Common myeloid progenitor, CD34-positive (primary cell): Measurements from ENCODE around the gene GPR18.

Experiments used
- CTCF ChIA-PET: fragments of 350-600 bp; sonication (Branson Sonifier 250); formaldehyde crosslinking; loops from one replicate; lab custom pipeline; 2021; ENCODE audit warnings: antibody characterized with exemption; lab: Charles Lee
- POLR2A ChIA-PET: fragments of 350-600 bp; sonication (Branson Sonifier 250); formaldehyde crosslinking; loops from one replicate; lab custom pipeline; 2021; ENCODE audit warnings: antibody characterized with exemption; lab: Charles Lee
- DNase-seq, 3 donors: peaks; one replicate each; pipeline versions ENCODE4 v3.0.0 to v3.0.0-alpha.2; 2013
- H3K27ac ChIP-seq, 2 experiments: 1 replicate in 1 of 2; 2 replicates in 1 of 2; pipeline ENCODE4 v1.7.0; 2013; ENCODE audit warnings: inconsistent platforms in 2 of 2, low read length in 2 of 2, mild to moderate bottlenecking in 2 of 2, low read depth in 1 of 2, moderate library complexity in 1 of 2; ENCODE audit not compliant: severe bottlenecking in 2 of 2, insufficient read depth in 1 of 2, poor library complexity in 1 of 2
- H3K27me3 ChIP-seq, 5 experiments: replicated peaks in 2 of 5; 1 replicate in 3 of 5; 2 replicates in 2 of 5; pipeline versions ENCODE4 v1.6.1 to v1.7.0; 2013; ENCODE audit warnings: low read length in 4 of 5, mild to moderate bottlenecking in 2 of 5, moderate library complexity in 2 of 5, inconsistent platforms in 1 of 5; ENCODE audit not compliant: insufficient read depth in 5 of 5, control insufficient read depth in 4 of 5
- H3K36me3 ChIP-seq, 4 experiments: 1 replicate in 2 of 4; 2 replicates in 2 of 4; pipeline versions ENCODE4 v1.6.1 to v1.7.0; 2013; ENCODE audit warnings: low read length in 3 of 4, control low read depth in 1 of 4, mild to moderate bottlenecking in 1 of 4; ENCODE audit not compliant: control insufficient read depth in 4 of 4, insufficient read depth in 4 of 4
- H3K4me1 ChIP-seq, 4 experiments: 1 replicate in 3 of 4; 2 replicates in 1 of 4; pipeline versions ENCODE4 v1.6.1 to v1.7.1; 2013; ENCODE audit warnings: low read length in 3 of 4, mild to moderate bottlenecking in 3 of 4, control low read depth in 1 of 4, inconsistent platforms in 1 of 4, moderate library complexity in 1 of 4; ENCODE audit not compliant: control insufficient read depth in 4 of 4, insufficient read depth in 4 of 4; ENCODE audit errors: control extremely low read depth in 1 of 4
- H3K4me3 ChIP-seq, 7 experiments: 1 replicate in 4 of 7; 2 replicates in 3 of 7; pipeline versions ENCODE4 v1.5.1 to v1.7.0; 2013; ENCODE audit warnings: mild to moderate bottlenecking in 7 of 7, low read length in 6 of 7, moderate library complexity in 6 of 7, inconsistent platforms in 2 of 7, low read depth in 2 of 7, control low read depth in 1 of 7; ENCODE audit not compliant: insufficient read depth in 4 of 7, control insufficient read depth in 1 of 7; ENCODE audit errors: extremely low read depth in 1 of 7
- H3K9me3 ChIP-seq, 5 experiments: 1 replicate in 4 of 5; 2 replicates in 1 of 5; pipeline versions ENCODE4 v1.6.1 to v1.7.1; 2013; ENCODE audit warnings: low read length in 4 of 5, mild to moderate bottlenecking in 2 of 5, inconsistent platforms in 1 of 5, low read depth in 1 of 5, moderate library complexity in 1 of 5; ENCODE audit not compliant: control insufficient read depth in 4 of 5, insufficient read depth in 2 of 5; ENCODE audit errors: control extremely low read depth in 1 of 5
- WGBS: methylation state at CpG from one replicate; pipeline ENCODE4 v1.1.5; 2013; ENCODE audit not compliant: insufficient coverage; 5-methylcytosine and 5-hydroxymethylcytosine counted together

The GPR18 gene

GRCh38 chr13:99303863-99304521 is 45.8 kb upstream of the GPR18 start:
- POLR2A ChIA-PET, result interaction anchor here (0.8 kb wide), 1 partner anchor 32 kb away, joined by 3 read pairs; no protein-coding TSS in a partner anchor
- CTCF ChIA-PET, result interaction anchor here (0.7 to 2.9 kb wide), 7 partner anchors 13 to 71 kb away, joined by 3 to 12 read pairs (median 3); no protein-coding TSS in a partner anchor
- Histone ChIP-seq H3K36me3 (peaks cover 0 to 19% (median 3%) of the 10 kb centered on the region in 4 experiments), H3K27ac (no peak overlapping the region), H3K9me3 (no peaks in the 10 kb centered on the region), H3K4me1 (peaks cover 8 to 53% (median 34%) of the 10 kb centered on the region in 4 experiments), H3K27me3 (no peaks in the 10 kb centered on the region), H3K4me3 (peak overlapping the region in 1 of 7 experiments; percentile 5)
- 76% methylated on average over 13 of the region's 14 CpGs for WGBS
- peak in 2 of 3 donors; percentile 52 to 59 for DNase-seq

DNA sequence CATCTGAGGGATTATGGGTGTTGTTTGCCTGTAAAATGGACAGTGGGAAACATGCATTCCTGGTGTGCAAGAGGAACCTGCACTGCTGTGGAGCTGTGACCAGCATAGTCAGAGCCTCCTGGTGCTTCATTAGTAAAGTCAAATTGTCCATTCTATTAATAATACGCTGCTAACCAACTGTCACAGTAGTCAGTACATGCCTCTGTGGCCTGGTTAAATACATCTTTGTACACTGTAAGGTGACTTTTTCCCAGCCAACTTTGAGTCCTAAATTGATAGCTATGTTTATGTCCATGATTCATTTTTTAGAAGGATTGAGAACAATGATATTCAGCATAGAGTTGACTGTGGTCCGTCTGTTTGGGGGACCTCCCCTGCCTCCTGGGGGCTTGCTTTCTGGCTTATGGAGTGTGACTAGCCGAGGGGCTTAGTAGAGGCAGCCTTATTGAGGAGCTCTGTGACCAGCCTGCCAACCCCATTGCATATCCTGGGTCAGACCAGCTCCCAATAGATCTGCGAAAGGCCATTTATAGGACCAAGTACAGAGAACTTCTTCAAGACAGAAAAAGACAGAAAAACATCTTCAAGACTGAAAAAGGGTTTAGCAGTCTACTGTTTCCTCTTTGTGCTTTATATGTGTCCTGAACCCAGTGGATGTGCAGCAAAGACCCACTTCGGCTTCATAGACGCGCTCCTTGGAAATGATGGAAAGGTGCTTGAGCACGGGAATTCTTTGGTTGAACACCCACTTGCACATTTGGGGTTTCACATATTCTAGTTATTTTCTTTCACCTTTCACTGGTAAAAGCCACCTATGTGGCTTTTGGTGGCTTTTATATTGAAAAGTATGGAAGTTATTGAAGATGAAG is 44.7 kb upstream of the GPR18 start:
- no peaks in the 10 kb centered on the region for H3K9me3 ChIP-seq
- WGBS, result 97% methylated on average over 5 of the region's 8 CpGs
- DNase-seq, result no peak
- ChIA-PET CTCF (interaction anchor here (0.7 to 2.9 kb wide), 9 partner anchors 10 to 85 kb away, joined by 3 to 12 read pairs (median 3); no protein-coding TSS in a partner anchor), POLR2A (interaction anchor here (0.6 kb wide), 1 partner anchor 17 kb away, joined by 3 read pairs; no protein-coding TSS in a partner anchor)
- H3K4me3 ChIP-seq, result no peak overlapping the region
- peaks cover 7 to 49% (median 29%) of the 10 kb centered on the region in 4 experiments for H3K4me1 ChIP-seq
- H3K27ac ChIP-seq, result no peak overlapping the region
- H3K36me3 ChIP-seq, result peaks cover 0 to 10% (median 3%) of the 10 kb centered on the region in 4 experiments
- H3K27me3 ChIP-seq, result no peaks in the 10 kb centered on the region

DNA sequence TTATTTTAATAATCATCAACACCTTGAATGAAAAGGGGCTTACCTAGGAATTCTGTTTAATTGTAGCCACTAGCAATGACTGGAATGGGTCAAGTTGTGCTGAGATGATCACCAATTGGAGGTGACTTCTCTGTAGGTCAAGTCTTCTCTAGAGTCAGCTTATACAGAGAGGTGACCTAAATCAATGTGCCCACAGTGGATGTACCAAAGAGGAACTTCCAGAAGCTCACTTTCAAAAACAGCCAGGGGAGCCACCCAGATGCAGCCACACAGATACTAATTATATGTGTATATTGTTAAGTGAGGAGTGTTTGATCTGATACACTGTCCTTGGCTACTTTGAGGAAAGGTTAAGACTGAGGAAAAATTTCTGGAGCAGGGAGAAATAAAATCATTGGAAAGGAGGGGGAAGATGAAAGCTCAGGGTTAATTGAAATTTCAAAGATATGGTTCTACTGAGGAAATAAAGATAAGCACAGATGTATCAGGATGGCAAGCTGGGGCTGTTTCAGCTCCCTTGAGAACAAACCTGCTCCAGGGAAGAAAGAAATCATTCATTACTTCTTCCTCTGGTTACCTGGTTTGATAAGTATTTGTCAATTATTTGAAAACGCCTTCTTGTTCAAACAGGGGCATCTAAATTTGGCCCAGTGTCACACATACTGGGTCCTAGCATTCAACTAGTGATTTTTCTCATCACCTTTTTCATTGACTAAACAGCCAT is 43.9 kb upstream of the GPR18 start:
- peak overlapping the region in 1 of 2 experiments; percentile 35 for H3K27ac ChIP-seq
- no peak overlapping the region for H3K4me3 ChIP-seq
- H3K9me3 ChIP-seq, result no peaks in the 10 kb centered on the region
- ChIA-PET POLR2A (interaction anchor here (0.6 kb wide), 1 partner anchor 9 kb away, joined by 3 read pairs; no protein-coding TSS in a partner anchor), CTCF (interaction anchor here (0.7 to 2.9 kb wide), 7 partner anchors 9 to 86 kb away, joined by 3 to 12 read pairs (median 4); no protein-coding TSS in a partner anchor)
- peaks cover 0 to 10% (median 3%) of the 10 kb centered on the region in 4 experiments for H3K36me3 ChIP-seq
- WGBS, result no CpG with 5 or more reads among the region's 1 CpG
- H3K27me3 ChIP-seq, result no peaks in the 10 kb centered on the region
- peaks cover 7 to 43% (median 24%) of the 10 kb centered on the region in 4 experiments for H3K4me1 ChIP-seq
- DNase-seq, result no peak

DNA sequence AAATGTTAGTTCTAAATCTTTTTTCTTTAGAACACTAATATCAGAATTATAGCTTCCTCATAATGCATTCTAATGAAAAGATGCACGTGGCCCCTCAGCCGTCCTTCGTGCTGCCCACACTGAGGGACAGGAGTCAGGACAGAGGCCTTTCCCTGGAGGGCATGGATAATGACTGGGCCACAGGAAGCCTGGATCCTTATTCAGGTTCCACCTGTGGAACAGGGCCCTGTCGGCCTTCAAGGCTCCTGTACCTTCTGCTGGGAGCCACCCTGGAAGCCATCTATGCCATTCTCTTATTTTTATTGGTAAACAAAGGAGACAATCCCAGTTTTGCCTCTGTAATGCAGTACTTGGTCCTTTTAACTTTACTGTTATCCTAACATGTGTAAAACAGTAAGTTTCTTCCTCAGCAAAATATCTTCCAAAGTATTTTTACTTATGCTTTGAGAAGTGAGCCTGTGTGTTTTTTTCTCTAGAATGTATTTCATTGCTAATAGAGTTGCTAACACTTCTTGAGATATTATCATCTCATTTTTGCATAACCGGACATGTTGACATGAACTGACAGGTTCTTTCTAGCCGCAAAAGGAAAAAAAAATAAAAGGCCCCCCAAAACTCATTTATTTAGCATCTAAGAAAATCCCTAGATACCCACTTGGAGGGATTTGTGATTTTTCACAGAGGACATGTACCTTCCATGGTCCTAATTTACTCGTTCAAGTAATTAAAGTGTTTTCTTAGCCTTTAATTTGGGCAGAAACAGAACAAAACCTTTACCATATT is 43.1 kb upstream of the GPR18 start:
- WGBS, result 98% methylated on average over 5 of the region's 7 CpGs
- Histone ChIP-seq H3K4me3 (no peak overlapping the region), H3K27me3 (no peaks in the 10 kb centered on the region), H3K9me3 (no peaks in the 10 kb centered on the region), H3K27ac (peak overlapping the region in 1 of 2 experiments; percentile 35), H3K4me1 (peaks cover 11 to 40% (median 19%) of the 10 kb centered on the region in 4 experiments), H3K36me3 (peaks cover 0 to 10% (median 3%) of the 10 kb centered on the region in 4 experiments)
- ChIA-PET CTCF (interaction anchor here (0.9 to 2.9 kb wide), 8 partner anchors 9 to 87 kb away, joined by 3 to 12 read pairs (median 3); no protein-coding TSS in a partner anchor), POLR2A (interaction anchor here (0.6 kb wide), 1 partner anchor 10 kb away, joined by 3 read pairs; no protein-coding TSS in a partner anchor)
- DNase-seq, result no peak

DNA sequence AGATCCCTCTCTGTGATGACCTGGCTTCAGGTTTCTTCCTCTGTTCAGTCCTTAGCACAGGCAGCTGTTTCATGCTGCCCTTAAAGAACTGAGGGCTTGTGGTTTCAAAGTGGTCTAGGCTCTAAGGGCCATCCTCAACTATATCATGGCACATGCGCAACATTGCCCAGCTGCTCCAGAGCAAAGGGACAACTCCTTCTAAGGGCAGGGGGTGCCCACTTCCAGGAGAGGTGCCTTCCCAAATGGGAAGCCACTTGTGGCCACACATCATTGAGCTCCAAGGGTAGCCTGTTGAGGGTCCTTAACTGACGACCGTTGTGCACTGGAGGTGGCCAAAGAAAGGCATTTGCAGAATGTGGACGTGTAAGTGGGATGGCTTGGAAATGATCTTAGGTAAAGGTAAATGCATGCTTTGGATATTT is 41.8 kb upstream of the GPR18 start:
- no peaks in the 10 kb centered on the region for H3K27me3 ChIP-seq
- H3K4me3 ChIP-seq, result no peak overlapping the region
- no peak overlapping the region for H3K27ac ChIP-seq
- POLR2A ChIA-PET, result no interaction called here
- DNase-seq, result no peak
- H3K9me3 ChIP-seq, result no peaks in the 10 kb centered on the region
- H3K4me1 ChIP-seq, result peaks cover 9 to 39% (median 21%) of the 10 kb centered on the region in 4 experiments
- CTCF ChIA-PET, result interaction anchor here (0.6 to 1.5 kb wide), 6 partner anchors 9 to 136 kb away, joined by 3 to 5 read pairs (median 3); no protein-coding TSS in a partner anchor
- peaks cover 2 to 21% (median 10%) of the 10 kb centered on the region in 4 experiments for H3K36me3 ChIP-seq
- WGBS, result 100% methylated on average over 3 of the region's 4 CpGs
